ENCODE results near the gene RBPJL.

The RBPJL gene, protein sequence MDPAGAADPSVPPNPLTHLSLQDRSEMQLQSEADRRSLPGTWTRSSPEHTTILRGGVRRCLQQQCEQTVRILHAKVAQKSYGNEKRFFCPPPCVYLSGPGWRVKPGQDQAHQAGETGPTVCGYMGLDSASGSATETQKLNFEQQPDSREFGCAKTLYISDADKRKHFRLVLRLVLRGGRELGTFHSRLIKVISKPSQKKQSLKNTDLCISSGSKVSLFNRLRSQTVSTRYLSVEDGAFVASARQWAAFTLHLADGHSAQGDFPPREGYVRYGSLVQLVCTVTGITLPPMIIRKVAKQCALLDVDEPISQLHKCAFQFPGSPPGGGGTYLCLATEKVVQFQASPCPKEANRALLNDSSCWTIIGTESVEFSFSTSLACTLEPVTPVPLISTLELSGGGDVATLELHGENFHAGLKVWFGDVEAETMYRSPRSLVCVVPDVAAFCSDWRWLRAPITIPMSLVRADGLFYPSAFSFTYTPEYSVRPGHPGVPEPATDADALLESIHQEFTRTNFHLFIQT

DNA sequence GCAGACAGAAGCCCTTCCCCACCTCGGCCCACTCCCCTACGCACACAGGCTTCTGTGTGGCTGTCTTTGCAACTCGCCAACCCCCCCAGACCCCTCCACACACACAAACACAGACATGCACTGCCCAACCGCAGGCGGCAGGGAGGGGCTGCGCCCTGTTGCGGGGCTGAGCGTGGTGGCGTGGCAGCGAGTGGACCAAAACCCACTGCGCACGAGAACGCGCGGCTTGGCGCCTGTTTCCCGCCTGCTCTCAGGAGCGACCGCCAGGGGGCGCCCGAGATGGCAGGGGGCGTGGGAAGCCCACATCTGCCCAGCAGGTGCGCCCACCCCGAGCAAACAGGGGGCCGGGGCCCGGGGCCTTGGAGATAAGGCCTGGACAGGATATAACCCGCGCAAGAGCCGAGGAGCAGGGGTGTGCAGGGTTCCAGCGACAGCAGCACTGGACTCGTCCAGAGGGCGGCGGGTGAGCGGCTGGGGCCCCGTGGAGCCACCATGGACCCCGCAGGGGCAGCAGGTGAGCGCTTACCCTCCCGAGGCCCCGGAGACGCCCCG lies at the start of gene RBPJL:
RBPJL (plus strand) TSS at position 410 of the 552 bp plus-strand sequence; CDS start at position 493, 83 bp downstream.
- DNase-seq (ENCODE audit: low read depth): peak; percentile 26

DNA sequence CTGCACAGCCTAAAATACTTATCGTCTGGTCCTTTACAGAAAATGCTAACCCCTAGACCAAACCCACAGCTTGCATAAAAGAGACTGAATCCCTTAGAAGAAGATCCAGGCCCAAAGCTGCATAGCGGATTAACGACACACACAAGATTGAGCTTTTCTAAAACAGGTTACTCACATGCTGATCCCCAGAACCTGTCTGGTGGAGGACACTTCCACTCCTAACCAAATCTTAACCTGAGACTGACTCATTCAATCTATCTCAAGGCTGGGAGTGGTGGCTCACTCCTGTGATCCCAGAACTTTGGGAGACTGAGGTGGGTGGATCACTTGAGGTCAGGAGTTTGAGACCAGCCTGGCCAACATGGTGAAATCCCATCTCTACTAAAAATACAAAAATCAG lies 49.5 kb upstream of the RBPJL start:
- DNase-seq (ENCODE audit: low read depth): no peak

DNA sequence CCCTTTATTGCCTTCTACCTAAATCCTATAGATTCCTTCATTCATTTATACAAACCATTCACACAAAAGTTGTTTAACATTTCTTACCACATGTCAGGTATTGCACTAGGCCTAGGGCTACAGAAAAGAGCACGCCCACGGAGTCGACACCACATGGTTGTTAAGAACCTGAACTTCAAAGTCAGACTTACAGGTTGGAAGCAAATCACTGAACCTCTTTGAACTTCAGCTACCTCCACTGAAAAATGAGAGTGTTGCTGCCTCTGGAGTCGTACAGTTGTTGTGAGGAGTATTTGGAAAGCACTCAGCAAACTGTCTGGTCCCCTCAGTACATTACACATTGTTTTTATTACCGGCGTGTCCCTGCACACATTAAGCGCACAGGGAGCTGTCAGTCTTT lies 48.9 kb upstream of the RBPJL start:
- no peak for DNase-seq (ENCODE audit: low read depth)

DNA sequence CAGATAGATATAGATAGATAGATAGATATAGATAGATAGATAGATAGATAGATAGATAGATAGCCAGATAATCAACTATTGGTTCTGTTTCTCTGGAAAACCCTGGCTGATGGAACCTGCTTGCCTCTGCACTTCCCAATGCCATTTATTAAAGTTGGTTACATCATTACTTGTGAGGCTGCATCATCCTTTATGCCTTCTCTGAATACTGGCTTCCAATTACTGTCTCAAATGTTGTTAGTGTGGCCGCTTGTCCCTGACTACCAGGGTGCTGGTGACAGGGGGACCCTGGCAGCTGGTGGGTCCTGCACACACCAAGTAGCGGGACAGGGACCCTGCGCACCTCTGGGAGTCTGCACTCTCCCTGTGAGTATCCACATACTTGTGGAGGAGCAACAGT lies 48.4 kb upstream of the RBPJL start:
- no peak for DNase-seq (ENCODE audit: low read depth)

DNA sequence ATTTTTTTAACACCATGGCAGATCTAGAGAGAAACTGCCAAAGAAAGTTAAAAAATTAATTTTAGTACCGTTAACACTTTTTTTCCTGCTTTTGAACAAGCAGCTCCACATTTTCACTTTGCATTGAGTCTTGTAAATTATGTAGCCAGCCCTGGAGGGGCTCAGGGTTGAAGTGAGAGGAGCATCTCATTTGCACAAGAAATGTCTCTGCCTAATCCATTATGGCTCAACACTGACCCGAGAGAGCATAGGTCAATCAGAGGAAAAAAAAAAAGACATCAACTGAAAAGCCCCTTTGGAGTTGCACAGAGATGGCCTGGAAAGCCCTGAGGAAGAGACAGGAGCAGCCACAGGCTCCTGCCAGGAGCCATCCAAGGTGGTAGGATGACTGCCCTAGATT lies 48.0 kb upstream of the RBPJL start:
- DNase-seq (ENCODE audit: low read depth): no peak

DNA sequence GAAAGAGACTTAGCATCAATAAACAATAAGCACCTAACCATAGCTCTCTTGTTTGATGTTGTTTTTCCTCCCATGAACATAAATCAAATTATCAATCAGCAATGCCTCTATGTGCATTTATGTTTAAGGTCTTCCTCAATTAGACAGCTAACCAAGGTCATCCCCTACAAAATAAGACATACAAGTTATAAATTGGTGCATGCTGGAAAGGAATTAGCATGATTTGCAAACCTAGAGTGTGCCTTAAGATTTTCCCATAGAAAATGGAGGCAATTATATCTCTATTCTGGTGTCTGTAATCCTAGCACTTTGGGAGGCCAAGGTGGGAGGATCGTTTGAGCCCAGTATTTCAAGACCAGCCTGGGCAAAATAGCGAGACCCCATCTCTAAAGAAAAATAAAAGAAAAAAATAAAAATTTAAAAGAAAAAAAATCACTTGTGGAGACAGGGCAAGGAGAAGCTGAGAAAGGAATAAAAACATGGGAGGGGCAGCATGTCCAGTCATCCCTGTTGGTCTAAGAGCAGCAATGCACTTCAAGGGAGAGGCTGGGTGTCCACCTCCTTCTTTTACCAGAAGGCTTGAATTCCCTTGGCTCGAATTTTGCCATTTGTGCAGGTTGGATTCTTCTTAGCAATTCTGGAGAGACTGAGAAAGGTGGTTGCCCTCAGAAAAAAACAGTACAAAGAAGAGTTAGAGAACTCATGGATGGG lies 42.9 kb upstream of the RBPJL start:
- DNase-seq (ENCODE audit: low read depth): no peak

DNA sequence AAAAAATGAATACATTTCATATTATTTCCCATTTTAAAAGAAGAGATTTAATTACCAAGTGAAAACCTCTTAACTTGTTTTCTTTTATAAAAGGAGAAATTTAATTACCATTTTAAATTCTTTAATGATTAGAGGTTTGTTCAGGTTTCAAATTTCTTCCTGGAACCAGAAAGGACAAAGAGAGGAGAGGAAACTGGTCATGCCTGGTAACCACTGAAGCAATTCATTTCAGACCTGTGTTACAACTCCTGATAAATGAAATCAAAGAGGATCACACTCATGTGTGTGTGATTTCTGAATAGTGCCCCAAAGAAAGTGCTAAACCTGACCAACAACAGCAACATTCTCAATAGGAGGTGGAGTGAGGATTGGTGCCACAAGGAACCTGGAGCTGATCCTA lies 39.7 kb upstream of the RBPJL start:
- DNase-seq (ENCODE audit: low read depth): no peak

DNA sequence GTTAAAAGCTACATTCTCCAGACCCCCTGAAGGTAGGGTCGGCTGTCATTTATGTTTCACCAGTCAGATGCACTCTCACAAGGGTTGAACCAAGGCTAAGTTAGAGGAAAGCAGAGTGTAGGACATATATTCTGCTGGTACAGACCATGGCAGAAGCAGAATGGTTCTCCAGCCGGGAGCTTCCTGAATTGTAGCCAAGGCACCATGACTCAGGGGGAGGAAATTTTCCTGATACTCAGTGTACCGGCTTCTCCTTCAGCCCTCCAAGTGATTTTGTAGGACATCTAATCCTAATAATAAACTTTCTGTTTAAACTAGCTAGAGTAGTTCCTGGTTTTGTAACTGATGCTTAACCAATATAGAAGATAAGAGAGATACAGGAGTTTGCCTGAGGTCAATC lies 38.1 kb upstream of the RBPJL start:
- no peak for DNase-seq (ENCODE audit: low read depth)

DNA sequence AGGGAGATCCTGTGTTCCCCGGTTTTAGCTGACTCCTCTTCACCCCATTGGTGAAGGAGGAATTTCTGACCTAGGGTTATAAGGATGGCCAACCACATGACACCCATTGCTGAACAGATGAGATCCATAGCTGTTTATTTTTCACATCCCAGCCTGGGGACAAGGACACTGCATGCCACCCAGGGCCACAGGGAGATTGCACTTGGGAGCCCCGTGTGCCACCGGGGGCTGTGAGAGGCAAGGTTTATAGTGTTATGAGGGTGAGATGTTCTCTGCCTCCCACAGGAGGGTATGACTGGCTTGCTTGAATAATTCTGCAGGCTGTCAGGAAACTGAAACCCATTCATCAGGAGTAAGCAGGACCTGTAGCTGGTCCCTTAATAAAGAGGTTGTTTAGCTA lies 37.6 kb upstream of the RBPJL start:
- no peak for DNase-seq (ENCODE audit: low read depth)

DNA sequence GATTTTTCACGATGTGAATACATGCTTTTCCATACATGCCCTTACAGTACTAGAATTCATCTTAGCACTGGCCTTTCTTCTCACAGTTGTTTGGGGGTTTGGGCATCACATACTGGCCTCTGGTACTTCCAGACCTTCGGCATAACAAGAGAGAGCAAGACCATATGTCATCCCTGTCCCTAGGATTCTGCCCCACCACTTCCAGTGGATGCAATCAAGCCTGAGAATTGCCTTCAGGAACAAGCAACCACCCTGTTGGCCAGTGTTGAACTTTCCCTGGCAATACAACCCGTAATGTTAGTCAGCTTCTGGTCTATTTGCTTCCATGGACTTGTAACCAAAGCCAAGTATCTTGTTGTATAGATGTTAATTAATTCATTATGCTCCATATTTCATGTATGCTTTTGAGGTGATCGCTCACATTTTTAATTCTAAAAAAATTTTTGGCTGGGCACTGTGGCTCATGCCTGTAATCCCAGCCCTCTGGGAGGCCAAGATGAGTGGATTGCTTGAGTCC lies 36.8 kb upstream of the RBPJL start:
- DNase-seq (ENCODE audit: low read depth): no peak

DNA sequence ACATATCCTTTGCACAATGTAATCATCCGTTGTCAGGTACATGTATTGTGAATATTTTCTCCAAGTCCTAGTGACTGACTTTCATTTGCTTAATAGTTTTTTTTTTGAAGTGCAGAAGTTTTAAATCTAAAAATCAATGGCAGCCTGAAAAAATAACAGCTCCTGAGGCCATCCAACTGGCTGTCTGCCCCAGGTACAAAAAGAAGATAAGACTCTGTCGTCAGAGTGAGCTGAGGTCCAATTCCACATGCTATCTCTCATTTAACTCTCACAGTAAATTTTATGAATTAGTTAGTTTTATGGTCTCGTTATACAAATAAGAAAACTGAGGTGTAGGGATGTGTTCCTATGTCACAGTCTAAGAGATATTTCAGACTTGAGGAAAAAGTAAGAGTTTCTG lies 31.3 kb upstream of the RBPJL start:
- no peak for DNase-seq (ENCODE audit: low read depth)

DNA sequence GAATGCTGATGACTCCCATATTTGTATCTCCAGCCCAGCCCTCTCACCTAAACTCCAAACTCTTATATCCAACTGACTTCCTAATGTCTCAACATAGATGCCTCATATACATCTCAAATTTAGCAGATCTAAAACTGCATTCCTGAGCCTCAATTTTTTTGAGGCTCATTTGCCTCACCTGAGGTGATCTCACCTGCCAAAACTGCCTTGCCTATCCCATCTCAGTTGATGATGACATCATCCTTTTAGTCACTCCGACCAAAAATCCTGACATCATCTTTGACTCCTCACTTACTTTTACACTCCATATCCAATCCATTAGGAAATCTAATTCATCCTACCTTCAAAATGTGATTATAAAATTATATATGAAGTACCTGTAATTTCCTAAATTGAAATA lies 26.6 kb upstream of the RBPJL start:
- DNase-seq (ENCODE audit: low read depth): no peak

DNA sequence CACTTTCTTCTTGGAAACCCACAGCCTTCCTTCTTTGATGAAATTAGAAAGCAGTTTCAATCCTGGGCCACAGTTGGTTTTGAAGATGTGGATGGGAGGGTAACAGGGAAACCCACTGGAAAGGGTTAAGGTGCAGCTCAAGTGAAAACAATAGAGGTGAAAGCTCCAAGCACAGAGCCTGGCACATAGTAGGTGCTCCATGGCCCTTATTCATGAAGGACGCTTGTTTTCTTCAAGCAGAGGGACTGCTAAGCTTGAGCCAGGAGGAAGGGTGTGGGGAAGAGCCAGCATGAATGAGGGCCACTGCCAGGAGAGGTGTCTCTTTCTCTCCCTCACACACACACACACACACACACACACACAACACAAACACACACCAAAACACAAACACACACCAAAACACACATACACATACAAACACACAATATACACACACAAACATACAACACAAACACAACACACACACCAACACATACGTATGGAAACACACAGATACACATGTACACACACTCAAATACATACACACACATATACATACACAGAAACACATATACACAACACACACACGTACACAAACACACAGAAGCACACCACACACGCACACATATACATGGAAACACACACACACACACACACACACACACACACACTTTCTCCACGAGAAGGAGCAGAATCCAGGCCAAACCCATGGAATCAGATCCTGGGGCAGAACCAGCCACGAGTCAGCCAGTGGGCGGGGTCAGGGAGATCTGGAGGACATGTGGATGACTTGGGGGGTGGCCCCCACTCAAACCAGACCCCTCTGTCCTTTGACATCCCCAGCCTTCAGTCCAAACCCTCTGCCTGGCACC lies 23.7 kb upstream of the RBPJL start:
- DNase-seq (ENCODE audit: low read depth): no peak

DNA sequence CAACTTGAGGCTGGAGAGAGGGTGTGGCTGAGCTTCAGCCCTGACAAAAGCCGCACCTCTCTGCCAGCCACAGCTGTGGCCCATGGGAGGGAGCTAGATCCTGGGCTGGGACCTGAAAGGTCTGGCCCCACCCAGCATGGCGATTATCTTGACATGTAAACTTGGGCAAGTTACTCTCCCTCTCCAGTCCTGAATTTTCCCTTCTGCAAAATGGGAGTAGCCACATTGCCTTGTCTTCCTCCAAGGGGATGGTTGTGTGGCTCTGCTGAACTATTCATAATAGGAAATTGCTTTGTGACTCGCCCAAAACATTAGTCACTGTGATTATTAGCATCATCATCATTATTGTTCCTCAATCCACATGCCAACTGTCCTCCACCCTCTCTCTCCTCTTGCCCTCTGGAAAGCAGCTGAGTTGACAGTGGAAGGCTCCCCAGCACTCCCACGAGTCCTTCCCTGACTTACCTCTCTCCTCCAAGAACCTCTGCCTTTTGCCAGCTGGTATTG lies 23.0 kb upstream of the RBPJL start:
- DNase-seq (ENCODE audit: low read depth): no peak

DNA sequence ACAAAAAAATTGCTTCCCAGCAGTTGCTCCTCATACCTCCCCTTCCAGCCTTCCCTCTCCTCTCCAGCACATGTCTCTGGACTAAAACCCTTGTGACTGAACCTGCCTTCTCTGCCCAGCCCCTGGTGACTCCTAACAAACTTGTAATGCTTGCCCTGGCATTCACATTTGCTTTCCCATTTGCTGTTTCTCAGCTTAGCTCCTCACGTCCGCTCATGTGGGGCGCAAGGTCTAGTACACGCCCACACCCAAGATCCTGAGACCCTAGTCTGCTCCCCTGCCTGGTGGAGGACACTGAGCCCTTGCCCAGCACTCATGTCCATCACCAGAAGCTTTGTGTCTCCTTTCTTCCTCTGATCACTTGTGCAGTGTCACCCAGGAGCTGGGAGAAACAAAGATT lies 18.3 kb upstream of the RBPJL start:
- no peak for DNase-seq (ENCODE audit: low read depth)

DNA sequence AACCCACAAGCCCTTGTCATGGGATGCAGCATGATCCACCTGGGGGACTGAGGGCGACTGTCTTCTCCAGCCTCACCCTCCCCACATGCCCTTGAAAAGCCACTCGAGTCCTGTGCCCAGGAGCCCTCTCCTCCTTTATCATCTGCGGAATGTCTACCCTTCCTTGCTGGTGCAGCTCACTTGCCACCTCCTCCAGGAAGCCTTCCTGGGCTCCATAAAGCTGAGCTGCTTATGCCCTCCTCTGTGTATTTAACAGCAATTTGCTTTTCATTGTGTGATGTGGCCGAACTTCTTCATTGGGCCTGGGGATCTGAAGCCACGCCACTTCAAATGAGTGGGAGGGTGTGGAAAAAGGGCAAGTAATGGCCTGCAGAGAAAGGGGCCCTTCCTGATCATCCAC lies 17.8 kb upstream of the RBPJL start:
- DNase-seq (ENCODE audit: low read depth): no peak

DNA sequence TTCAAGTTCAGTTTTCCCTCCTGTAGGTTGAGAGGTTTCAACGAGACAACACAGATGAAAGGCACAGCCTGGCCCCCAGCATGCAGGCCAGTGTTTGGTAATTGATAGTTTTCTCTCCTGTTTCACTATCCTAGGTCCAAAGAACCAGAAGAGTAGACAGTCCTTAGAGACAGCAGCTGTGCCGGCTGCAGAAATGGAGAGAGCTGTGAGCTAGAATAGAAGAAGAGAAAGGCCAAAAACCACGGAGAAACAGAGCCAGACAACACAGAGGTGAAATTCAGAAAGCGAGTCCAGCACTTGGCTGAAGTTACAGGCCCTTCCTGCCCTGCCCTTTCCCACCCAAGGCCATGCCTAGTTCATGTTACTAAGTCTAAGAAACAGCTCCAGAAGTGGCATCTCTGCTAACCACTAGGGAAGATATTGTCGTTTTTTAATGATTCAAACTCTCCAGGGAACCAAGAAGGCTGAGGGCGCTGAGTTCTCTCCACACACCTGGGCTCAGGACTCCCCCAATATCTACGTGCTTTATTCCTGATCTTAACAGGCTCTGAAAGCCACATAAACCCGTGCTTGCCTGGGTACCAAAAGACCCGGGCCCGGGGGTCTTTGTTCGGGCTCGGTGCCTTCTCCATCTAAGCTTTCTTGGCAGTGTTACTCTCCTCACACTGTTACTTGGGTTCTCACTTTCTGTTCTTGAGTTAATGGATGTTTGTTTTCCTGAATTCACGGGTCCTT lies 16.5 kb upstream of the RBPJL start:
- DNase-seq (ENCODE audit: low read depth): no peak

DNA sequence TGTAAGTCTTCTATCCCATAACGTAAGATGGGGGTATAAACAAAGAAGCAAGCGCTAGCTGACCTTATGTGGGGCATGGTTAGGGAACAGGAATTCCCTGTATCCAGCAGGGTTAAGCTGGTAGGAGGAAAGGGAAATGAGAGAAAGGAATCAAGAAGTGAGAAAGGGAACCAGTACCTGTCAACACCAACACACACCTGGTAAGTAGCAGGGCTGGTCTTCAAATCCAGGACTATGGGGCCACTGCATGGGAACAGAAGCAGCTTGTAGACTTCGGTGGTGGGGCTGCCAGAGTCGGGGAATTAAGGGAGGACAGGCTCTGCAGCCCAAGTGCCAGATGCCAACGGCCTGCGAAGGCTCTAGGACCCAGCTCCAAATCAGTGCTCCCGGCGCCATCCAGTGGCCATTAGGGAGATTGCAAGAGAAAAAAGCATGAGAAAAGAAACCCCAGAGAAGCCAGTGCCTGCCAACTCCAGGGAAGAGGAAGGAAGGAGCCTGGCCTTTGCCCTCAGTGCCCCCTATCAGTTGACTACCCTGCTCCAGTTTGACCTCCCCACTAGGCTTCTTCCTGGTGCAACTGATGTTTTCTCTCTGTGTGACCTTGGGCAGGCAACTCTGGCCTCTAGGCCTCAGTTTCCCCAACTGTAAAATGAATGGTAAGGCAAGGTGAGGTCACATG lies 15.8 kb upstream of the RBPJL start:
- DNase-seq (ENCODE audit: low read depth): peak; percentile 62

DNA sequence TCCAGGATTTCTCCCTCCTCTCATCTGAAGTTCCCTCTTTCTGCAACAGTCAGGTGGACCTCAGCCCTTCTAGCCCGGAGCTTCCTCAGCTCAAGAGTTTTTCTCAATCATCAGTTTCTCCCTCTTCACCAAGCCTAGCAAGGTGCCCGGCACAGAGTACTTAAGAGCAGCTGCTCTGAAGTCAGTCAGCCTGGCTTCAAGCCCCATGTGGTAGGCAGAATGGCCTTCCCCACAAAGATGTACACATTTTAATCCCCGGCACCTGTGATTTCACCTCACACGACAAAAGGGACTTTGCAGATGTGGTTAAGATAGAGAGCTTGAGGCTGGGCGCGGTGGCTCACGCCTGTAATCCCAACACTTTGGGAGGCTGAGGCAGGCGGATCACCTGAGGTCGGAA lies 15.1 kb upstream of the RBPJL start:
- DNase-seq (ENCODE audit: low read depth): no peak

DNA sequence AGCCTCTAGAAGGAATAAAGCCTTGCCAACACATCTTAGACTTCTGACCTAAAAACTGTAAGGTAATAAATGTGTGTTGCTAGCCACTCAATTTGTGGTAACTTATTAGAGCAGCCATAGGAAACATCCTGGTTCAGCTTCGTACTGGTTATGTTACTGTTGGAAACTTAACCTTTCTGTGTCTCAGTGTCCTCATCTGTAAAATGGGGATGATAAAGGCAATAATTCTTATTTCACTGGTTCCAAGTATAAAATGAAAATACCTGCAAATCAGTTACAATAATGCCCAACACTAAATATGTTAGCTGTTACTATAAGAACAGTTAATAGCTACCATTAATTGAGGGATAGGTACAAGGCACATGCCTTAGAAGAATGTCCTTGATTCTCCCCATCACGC lies 14.3 kb upstream of the RBPJL start:
- no peak for DNase-seq (ENCODE audit: low read depth)

All from activated T-cell treated with anti-CD3 and anti-CD28 coated beads for 24 hours (primary cell).